GM19395 (cell line): Measurements from ENCODE around the gene TMEM242.
A peak's percentile ranks its signal among the peaks of the same experiment; 100 is the strongest.
"Not testable (repeated sequence)": the region's sequence is repeated elsewhere in the genome, so short reads cannot be mapped to it uniquely, and the experiment has no call there.

ENCODE experiments used
- ATAC-seq: cut with Tn5 transposase; IDR thresholded peaks from one replicate; pipeline ENCODE4 v1.9.1; 2021; ENCODE audit warnings: mild to moderate bottlenecking, moderate library complexity; ENCODE audit not compliant: unreplicated experiment

Gene TMEM242

GRCh38 chr6:157325069-157325805 is 1.9 kb upstream of the TMEM242 start:
- ATAC-seq = no peak

DNA sequence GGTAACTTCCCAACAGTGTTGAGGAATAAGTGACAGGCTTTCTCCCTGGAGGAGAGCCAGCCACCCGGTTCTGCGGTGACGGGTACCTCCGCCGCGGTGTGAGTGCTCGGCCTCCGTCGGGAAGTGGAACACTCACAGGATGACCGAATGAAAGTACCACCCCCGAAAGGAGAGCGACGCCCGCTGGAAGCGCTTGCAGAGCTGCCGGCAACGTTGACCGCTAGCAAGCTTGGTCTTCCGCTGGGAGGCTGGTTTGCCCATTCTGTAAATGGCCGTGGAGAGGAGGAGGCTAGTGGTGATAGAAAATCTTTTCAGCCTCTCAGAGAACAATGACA is 614 bp upstream of the TMEM242 start:
- ATAC-seq = peak; percentile 27

- no peak for ATAC-seq
Measured at GRCh38 chr6:157322792-157323254, 496 bp downstream of the TMEM242 start.

GRCh38 chr6:157316871-157317814 is 6.2 kb downstream of the TMEM242 start:
- no peak for ATAC-seq

GRCh38 chr6:157314705-157315321 is 8.5 kb downstream of the TMEM242 start:
- ATAC-seq = peak; percentile 90

DNA sequence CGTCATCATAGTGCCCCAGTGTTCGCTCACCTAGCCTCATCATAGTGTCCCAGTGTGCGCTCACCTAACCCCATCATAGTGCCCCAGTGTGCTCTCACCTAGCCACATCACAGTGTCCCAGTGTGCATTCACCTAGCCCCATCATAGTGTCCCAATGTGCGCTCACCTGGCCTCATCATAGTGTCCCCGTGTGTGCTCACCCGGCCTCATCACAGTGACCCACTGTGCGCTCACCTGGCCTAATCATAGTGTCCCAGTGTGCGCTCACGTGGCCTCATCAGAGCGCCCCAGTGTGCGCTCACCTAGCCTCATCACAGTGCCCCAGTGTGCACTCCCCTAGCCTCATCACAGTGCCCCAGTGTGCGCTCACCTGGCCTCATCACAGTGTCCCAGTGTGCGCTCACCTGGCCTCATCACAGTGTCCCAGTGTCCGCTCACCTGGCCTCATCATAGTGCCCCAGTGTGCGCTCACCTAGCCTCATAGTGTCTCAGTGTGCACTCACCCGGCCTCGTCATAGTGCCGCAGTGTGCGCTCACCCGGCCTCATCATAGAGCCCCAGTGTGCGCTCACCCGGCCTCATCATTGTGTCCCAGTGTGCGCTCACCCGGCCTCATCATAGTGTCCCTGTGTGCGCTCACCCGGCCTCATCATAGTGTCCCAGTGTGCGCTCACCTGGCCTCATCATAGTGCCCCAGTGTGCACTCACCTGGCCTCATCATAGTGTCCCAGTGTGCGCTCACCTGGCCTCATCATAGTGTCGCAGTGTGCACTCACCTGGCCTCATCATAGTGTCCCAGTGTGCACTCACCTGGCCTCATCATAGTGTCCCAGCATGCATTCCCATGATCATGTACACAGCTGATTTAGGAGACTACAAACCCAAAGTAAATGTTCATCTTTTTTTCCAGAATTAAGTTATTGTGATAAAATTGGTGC is 9.5 kb downstream of the TMEM242 start:
- ATAC-seq = no peak

DNA sequence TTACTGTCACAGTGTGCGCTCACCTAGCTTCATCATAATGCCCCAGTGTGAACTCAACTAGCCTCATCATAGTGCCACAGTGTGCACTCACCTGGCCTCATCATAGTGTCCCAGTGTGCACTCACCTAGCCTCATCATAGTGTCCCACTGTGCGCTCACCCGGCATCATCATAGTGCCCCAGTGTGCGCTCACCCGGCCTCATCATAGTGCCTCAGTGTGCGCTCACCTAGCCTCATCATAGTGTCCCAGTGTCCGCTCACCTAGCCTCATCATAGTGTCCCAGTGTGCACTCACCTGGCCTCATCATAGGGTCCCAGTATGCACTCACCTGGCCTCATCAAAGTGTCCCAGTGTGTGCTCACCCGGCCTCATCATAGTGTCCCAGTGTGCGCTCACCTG is 10.6 kb downstream of the TMEM242 start:
- ATAC-seq = no peak

- ATAC-seq = not testable (repeated sequence)
Measured at GRCh38 chr6:157310693-157311092, 12.6 kb downstream of the TMEM242 start.

GRCh38 chr6:157307661-157308060 is 15.7 kb downstream of the TMEM242 start:
- ATAC-seq = no peak

GRCh38 chr6:157305670-157306653 is 17.4 kb downstream of the TMEM242 start:
- ATAC-seq = no peak

- ATAC-seq = no peak
Measured at GRCh38 chr6:157304899-157305663, 18.2 kb downstream of the TMEM242 start.

- ATAC-seq = no peak
Measured at GRCh38 chr6:157302736-157303135, 20.6 kb downstream of the TMEM242 start.

GRCh38 chr6:157300436-157300835 is 22.9 kb downstream of the TMEM242 start:
- no peak for ATAC-seq

GRCh38 chr6:157300006-157300405 is 23.3 kb downstream of the TMEM242 start:
- no peak for ATAC-seq

DNA sequence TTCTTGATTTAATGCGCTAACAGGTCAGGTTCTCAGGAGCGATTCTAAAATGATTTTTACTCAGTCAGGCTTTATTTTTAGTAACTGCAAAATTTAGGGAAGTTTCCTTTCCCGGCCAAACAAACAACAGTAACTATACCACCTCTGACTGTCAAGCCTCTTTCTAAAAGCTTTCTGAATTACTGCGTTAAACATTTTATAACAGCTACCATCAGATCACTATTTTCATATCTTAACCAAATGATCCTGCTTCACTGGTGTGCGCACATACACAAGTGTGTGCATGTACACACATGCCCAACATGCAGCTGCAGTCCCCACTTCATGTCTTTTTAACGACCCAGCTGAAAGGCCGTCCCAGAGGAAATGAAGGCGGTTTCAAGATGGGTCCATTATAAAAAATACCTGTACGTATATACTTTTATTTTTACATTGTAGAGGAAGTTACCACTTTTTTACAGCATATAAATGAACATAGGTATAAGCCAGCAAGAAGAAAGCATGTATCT is 25.0 kb downstream of the TMEM242 start:
- no peak for ATAC-seq

GRCh38 chr6:157294654-157295053 is 28.7 kb downstream of the TMEM242 start:
- no peak for ATAC-seq

- no peak for ATAC-seq
Measured at GRCh38 chr6:157293780-157294179, 29.5 kb downstream of the TMEM242 start.

- no peak for ATAC-seq
Measured at GRCh38 chr6:157292202-157292601, 31.1 kb downstream of the TMEM242 start.
